Melanocyte of skin (primary cell): ENCODE measurements around the gene ELF4. TPM values are rescaled to one million over a fixed set of nuclear protein-coding genes. Genes with fewer than 3 reads are reported as not detected.

Source experiments
- total RNA-seq, 2 donors: library from RNA; depleted of rRNA; stranded (reverse); fragments of >200 nt; gene quantifications; 2 replicates each; pipeline ENCODE4 v1.2.3, GENCODE V29; 2012

ELF4 gene
- total RNA-seq: 1 to 10 TPM; 5.2 to 7.0 TPM

DNA sequence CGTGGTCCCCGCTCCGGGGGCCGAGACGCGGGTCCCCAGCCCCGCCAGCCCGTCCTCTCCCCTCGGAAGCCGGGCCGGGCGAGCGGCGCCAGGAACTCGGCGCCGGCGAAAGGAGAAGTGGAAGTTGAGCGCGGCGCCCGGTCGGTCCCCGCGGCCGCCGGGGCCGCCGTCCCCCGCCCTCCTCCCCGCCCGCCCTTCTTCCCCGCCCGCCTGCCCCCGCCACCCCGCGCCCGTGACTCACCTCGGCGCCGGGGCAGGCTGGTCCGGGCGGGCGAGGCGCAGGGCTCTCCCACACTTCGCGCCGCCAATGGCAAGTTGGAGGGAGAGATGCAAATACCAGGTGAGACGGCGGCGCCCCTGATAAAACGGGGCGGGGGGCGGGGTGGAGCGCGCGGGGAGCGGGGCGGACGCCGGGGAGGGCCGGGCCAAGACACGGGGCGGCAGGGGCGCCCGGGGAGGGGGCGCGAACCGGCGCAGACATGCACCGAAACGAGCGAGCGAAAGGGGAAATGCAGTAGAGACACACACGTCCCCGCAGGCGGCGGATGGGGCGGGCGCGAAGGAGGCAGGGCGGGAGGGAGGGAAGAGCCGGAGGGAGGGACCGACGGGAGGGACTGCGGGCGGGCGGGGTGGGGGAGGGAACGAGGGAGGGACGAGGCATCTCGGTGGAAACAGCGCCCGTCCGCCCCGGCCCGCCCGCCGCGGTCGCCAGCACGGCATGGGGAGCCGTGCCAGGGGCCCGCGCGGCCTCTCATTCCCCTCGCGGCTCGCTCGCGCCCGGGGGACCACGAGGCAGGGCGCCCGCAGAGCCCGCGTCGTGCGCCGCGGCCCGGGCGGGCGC lies at the start of gene ELF4:
Gene ELF4 (minus strand): TSS at position 119 of the 841 bp plus-strand sequence. CDS start 29,167 bp downstream, outside the sequence.

Other genes starting within 250 kb of the ELF4 start
- gene UTP14A, start 204.3 kb downstream of the ELF4 start, total RNA-seq: 10 to 100 TPM; 15.1 to 28.6 TPM
- gene BCORL1, start 127.9 kb downstream of the ELF4 start, total RNA-seq: 1 to 10 TPM; 2.1 to 2.3 TPM
- 10 to 100 TPM; 28.2 to 33.6 TPM for gene AIFM1, start 55.3 kb upstream of the ELF4 start, total RNA-seq
- 10 to 100 TPM in 1 of 2 donors, 1 to 10 TPM in 1; 6.5 to 12.7 TPM for gene RAB33A, start 61.5 kb upstream of the ELF4 start, total RNA-seq
- 1 to 10 TPM; 4.8 to 6.3 TPM for gene ZNF280C, start 158.4 kb upstream of the ELF4 start, total RNA-seq
- gene SLC25A14, start 229.4 kb upstream of the ELF4 start, total RNA-seq: 1 to 10 TPM; 9.7 to 10.0 TPM